Heart left ventricle (tissue), 13 donors: Measurements from ENCODE around the gene TMEM38A.

ENCODE experiments used
- CTCF ChIP-seq, 12 donors: fragments of 200-600 bp; sonication (generic) in 4 of 12; IDR thresholded peaks; one replicate each; pipeline versions ENCODE4 v1.5.0 to v1.8.0; 2018 to 2022; ENCODE audit warnings: antibody characterized with exemption in 12 of 12, mild to moderate bottlenecking in 5 of 12
- POLR2A ChIP-seq, 2 donors: fragments of 450-650 bp; IDR thresholded peaks; one replicate each; pipeline ENCODE4 v1.6.1; 2017; ENCODE audit warnings: antibody characterized with exemption in 2 of 2, mild to moderate bottlenecking in 2 of 2, moderate library complexity in 2 of 2
- donor health status: ischemic (EF 13 %, LVEDD 7.1; RV severe dilation, severe dysfunction).
- donor health status: DM: no; HTN: yes; CAD: no.
- donor health status: DM: no; HTN: no; CAD: no.
- donor health status: ischemic (EF 25% LVEDD 6.9; RV normal size, moderate dysfunction).
- donor health status: ischemic (EF 25% LVEDD 5.7; RV mildly dilated, moderate dysfunction).
- donor health status: ischemic (EF 35%, LVEDD 5.7; RV mildly dilated, moderate dysfunction).
- donor health status: nonischemic (EF 11% LVEDD 7.7; RV severe dilation, severe dysfunction).
- donor health status: DM: yes; HTN: yes; CAD: no.
- donor health status: PGD.
- donor health status: ischemic (EF 29% LVEDD 5.4; RV normal size, mild dysfunction).
- donor health status: nonischemic (EF 23%, LVEDD 6.1; RV moderate dilation, normal function).

GRCh38 chr19:16698914-16699313 lies 38.0 kb downstream of the TMEM38A start:
- TF ChIP-seq POLR2A (IDR thresholded peaks at IDR 0.05): no peak
- TF ChIP-seq CTCF (IDR thresholded peaks at IDR 0.05): no peak
